Lower leg skin (tissue), 3 donors: ENCODE results near the gene TLCD4.

ENCODE experiments used
- POLR2A ChIP-seq, 2 donors: fragments of 450-650 bp; IDR thresholded peaks; one replicate each; pipeline ENCODE4 v1.6.1; 2016 to 2017; ENCODE audit warnings: antibody characterized with exemption in 2 of 2, mild to moderate bottlenecking in 1 of 2, moderate library complexity in 1 of 2
- TF ChIP-seq, protein P1 (sequence below), 3 donors: fragments of 450-650 bp; IDR thresholded peaks; one replicate each; pipeline ENCODE4 v1.5.1; 2016; ENCODE audit warnings: antibody characterized with exemption in 3 of 3, mild to moderate bottlenecking in 3 of 3, moderate library complexity in 2 of 3

DNA sequence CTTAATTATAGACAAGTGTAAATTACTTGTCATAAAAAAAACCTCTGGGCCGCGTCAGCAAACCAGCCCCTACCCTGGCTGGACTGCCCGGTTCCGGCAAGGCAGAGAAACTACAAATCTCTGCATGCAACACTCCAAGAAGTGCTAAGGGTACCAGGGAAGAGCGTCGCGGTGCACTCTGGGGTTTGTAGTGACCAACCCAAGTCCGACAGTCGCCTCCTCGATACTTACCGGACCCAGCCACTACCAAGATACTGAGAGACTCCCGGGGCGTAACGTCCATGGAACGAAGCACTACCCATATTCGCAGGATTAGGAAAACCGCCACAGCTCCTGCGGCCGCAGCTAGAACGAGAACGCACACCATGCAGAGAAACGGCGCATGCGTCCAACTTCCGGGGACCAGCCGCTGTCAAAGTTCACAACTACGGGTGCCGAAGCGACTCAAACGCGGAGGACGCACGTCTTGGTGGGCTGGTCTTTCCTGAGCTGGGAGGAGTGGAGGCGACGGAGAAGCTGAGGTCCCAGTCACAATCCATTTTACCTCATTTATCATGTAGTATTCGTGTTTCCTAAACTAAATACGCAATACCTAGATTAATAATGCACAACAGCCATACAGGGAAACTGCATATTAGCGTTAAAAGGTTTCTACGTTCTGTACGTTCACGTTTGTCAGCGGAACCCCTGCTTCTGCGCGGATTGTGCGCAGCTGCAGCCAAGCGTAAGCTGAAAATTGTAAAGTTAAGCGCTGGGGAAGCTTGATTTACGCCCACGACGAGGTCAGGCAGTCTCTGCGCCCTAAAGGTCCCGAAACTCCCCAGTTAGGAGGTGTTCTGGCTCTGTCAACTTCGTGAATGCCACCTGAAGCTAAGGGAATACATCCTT, 44.4 kb upstream of the TLCD4 start, which contains the start of gene ALG14:
- TF ChIP-seq, protein P1, sequence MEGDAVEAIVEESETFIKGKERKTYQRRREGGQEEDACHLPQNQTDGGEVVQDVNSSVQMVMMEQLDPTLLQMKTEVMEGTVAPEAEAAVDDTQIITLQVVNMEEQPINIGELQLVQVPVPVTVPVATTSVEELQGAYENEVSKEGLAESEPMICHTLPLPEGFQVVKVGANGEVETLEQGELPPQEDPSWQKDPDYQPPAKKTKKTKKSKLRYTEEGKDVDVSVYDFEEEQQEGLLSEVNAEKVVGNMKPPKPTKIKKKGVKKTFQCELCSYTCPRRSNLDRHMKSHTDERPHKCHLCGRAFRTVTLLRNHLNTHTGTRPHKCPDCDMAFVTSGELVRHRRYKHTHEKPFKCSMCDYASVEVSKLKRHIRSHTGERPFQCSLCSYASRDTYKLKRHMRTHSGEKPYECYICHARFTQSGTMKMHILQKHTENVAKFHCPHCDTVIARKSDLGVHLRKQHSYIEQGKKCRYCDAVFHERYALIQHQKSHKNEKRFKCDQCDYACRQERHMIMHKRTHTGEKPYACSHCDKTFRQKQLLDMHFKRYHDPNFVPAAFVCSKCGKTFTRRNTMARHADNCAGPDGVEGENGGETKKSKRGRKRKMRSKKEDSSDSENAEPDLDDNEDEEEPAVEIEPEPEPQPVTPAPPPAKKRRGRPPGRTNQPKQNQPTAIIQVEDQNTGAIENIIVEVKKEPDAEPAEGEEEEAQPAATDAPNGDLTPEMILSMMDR (IDR thresholded peaks at IDR 0.05) = no peak
- no peak for TF ChIP-seq POLR2A (IDR thresholded peaks at IDR 0.05)
